Measurements from ENCODE around the gene SELENOS.
"Not testable (repeated sequence)": the region's sequence is repeated elsewhere in the genome, so short reads cannot be mapped to it uniquely, and the experiment has no call there.

SELENOS gene

GRCh38 chr15:101288905-101289513 lies 11.7 kb upstream of the SELENOS start:
- peak; percentile 30; the same call in 1 of the 2 replicates for TF ChIP-seq CTCF (IDR thresholded peaks at IDR 0.05; ENCODE audit: low read depth, low read length)
- Histone ChIP-seq H3K9me3 (ENCODE audit: severe bottlenecking) (no peaks in the 10 kb centered on the region), H3K4me3 (ENCODE audit: low read depth, low read length) (no peak overlapping the region), H3K36me3 (peaks cover 85% of the 10 kb centered on the region), H3K27me3 (ENCODE audit: insufficient read depth, low read depth, severe bottlenecking) (no peaks in the 10 kb centered on the region), H3K27ac (no peak overlapping the region)
- no peak for DNase-seq

GRCh38 chr15:101287342-101287741 lies 10.1 kb upstream of the SELENOS start:
- not testable (repeated sequence) for H3K27ac ChIP-seq; DNase-seq; H3K27me3 ChIP-seq (ENCODE audit: insufficient read depth, low read depth, severe bottlenecking); H3K9me3 ChIP-seq (ENCODE audit: severe bottlenecking); H3K4me3 ChIP-seq (ENCODE audit: low read depth, low read length)
- H3K36me3 ChIP-seq = peaks cover 90% of the 10 kb centered on the region

- no peak for DNase-seq
- Histone ChIP-seq H3K9me3 (ENCODE audit: severe bottlenecking) (no peaks in the 10 kb centered on the region), H3K27ac (no peak overlapping the region), H3K36me3 (peaks cover 90% of the 10 kb centered on the region), H3K27me3 (ENCODE audit: insufficient read depth, low read depth, severe bottlenecking) (no peaks in the 10 kb centered on the region), H3K4me3 (ENCODE audit: low read depth, low read length) (no peak overlapping the region)
- no peak for TF ChIP-seq CTCF (IDR thresholded peaks at IDR 0.05; ENCODE audit: low read depth, low read length)
These were observed 9.3 kb upstream of the SELENOS start for GRCh38 chr15:101286471-101287114.

GRCh38 chr15:101283931-101284330 lies 6.6 kb upstream of the SELENOS start:
- no peaks in the 10 kb centered on the region for H3K9me3 ChIP-seq (ENCODE audit: severe bottlenecking)
- no peak overlapping the region for H3K27ac ChIP-seq
- DNase-seq = no peak
- H3K36me3 ChIP-seq = peaks cover 89% of the 10 kb centered on the region
- TF ChIP-seq CTCF (IDR thresholded peaks at IDR 0.05; ENCODE audit: low read depth, low read length) = no peak
- no peaks in the 10 kb centered on the region for H3K27me3 ChIP-seq (ENCODE audit: insufficient read depth, low read depth, severe bottlenecking)
- no peak overlapping the region for H3K4me3 ChIP-seq (ENCODE audit: low read depth, low read length)

GRCh38 chr15:101280007-101280406 lies 2.7 kb upstream of the SELENOS start:
- Histone ChIP-seq H3K4me3 (ENCODE audit: low read depth, low read length) (no peak overlapping the region), H3K36me3 (peaks cover 59% of the 10 kb centered on the region), H3K27ac (no peak overlapping the region), H3K9me3 (ENCODE audit: severe bottlenecking) (no peaks in the 10 kb centered on the region), H3K27me3 (ENCODE audit: insufficient read depth, low read depth, severe bottlenecking) (no peaks in the 10 kb centered on the region)
- no peak for DNase-seq
- TF ChIP-seq CTCF (IDR thresholded peaks at IDR 0.05; ENCODE audit: low read depth, low read length) = no peak

GRCh38 chr15:101277943-101278564 lies 769 bp upstream of the SELENOS start:
- H3K4me3 ChIP-seq (ENCODE audit: low read depth, low read length) = peak overlapping the region; percentile 40
- peaks cover 59% of the 10 kb centered on the region for H3K36me3 ChIP-seq
- TF ChIP-seq CTCF (IDR thresholded peaks at IDR 0.05; ENCODE audit: low read depth, low read length) = no peak
- no peaks in the 10 kb centered on the region for H3K9me3 ChIP-seq (ENCODE audit: severe bottlenecking)
- no peak for DNase-seq
- no peaks in the 10 kb centered on the region for H3K27me3 ChIP-seq (ENCODE audit: insufficient read depth, low read depth, severe bottlenecking)
- H3K27ac ChIP-seq = no peak overlapping the region

Measured in WERI-Rb-1 (cell line).